IPS DF 4.7 (cell line): ENCODE results near the gene DENND1A.
"Not testable (repeated sequence)": the region's sequence is repeated elsewhere in the genome, so short reads cannot be mapped to it uniquely, and the experiment has no call there.

Source experiments
- DNase-seq: peaks from one replicate; pipeline ENCODE4 v3.0.0-alpha.2; 2013; ENCODE audit warnings: low spot score; ENCODE audit errors: extremely low read depth

Gene DENND1A

DNA sequence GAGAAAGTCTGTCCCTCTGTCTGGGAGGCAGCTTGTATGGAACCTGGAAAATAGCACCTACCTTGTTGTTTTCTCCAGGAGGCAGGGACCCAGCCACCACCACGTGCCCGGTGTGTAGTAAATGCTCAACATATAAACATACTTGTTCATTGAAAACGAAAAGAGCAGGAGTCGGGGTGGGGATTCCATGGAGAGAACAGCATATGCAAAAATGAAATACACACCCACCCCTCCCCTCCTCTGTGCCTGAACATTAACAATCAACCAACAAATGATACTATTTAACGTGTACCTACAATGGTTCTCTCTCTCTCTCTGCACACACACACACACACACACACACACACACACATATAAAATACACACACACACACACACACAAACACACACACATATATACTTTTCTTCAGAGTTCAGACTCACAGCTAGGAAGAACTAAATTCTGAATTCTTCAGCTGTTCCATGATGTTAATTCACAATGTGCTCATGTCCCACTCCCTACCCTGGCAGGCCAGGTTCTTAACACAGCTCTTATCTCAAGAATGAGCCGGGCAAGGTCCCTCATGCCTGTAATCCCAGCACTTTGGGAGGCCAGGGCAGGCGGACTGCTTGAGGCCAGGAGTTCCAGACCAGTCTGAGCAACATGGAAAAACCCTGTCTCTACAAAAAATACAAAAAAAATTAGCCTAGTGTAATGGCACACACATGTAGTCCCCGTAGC lies 16.3 kb upstream of the DENND1A start:
- no peak for DNase-seq

DNA sequence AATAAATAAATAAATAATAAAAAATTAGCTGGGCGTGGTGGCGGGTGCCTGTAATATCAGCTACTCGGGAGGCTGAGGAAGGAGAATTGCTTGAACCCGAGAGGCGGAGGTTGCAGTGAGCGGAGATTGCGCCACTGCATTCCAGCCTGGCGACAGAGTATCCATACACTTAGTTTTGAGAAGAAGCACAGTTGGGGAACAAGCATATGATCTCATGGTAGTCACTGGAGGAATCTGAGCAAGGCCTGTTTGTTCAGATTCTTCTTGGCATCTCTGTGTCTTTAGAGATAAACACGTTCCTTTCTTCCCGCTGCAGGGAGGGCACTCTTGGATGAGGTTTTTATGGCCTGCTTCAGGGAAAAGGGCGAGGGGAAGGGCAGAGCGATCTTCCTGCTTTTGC lies 15.6 kb upstream of the DENND1A start:
- no peak for DNase-seq

DNA sequence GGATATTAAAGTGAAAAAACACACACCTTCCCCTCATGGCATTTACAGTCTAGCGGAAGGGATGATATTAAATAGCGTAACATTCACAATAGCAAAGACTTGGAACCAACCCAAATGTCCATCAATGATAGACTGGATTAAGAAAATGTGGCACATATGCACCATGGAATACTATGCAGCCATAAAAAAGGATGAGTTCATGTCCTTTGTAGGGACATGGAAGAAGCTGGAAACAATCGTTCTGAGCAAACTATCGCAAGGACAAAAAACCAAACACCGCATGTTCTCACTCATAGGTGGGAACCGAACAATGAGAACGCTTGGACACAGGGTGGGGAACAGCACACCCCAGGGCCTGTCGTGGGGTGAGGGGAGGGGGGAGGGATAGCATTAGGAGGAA lies 14.5 kb upstream of the DENND1A start:
- DNase-seq: not testable (repeated sequence)

DNA sequence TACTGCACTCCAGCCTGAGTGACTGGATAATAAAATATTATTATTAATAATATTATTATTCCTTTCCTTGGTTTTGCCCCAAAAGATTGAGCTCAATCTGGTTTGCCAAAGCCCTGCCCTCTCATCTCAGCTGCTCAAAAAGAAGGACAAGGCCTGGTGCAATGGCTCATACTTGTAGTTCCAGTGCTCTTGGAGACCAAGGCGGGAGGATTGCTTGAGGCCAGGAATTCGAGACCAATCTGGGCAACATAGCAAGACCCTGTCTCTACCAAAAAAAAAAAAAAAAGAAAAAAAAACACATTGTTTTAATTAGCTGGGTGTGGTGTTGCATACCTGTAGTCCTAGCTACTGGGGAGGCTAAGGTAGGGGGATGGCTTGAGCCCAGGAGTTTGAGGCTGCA lies 13.7 kb upstream of the DENND1A start:
- no peak for DNase-seq

DNA sequence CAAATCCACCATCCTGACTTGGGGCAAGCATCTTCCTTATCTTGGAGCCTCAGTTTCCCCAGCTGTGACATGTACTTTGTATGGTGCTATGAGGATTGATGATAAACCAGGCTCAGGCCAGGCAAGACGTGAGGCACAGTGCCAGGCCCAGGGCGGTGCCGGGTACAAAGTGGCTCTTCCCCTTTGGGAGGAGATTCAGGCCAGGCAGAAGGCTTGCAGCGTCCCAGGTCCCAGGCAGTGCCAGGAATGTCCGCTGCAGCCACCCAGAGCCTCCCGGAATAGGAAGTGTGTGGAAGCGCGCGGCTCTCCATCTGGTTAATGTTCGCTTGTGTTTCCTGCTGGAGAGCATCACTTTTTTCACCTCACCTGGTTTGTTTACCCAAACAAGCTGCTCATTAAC lies 12.6 kb upstream of the DENND1A start:
- DNase-seq: no peak

DNA sequence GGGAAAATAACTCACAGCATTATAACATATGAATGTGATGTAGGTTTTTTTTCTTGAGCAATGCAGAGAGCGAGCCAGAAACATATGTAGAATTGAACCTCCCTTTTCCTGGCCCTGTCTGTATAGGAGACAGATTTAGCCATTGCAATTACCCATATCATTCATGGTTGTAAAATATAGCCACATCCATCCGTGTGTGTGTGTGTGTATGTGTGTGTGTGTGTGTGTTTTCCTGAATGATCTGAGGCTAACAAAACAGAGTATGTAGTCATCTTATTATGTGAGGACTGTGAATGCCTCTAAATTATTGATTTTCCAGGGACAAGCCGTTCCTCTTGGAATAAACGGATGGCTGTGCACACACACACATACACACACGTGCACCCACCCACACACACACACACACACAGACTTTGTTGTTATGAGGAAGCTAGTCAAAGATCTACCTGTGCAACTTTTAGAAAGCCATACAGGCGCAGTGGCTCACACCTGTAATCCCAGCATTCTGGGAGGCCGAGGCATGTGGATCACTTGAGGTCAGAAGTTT lies 11.7 kb upstream of the DENND1A start:
- no peak for DNase-seq

DNA sequence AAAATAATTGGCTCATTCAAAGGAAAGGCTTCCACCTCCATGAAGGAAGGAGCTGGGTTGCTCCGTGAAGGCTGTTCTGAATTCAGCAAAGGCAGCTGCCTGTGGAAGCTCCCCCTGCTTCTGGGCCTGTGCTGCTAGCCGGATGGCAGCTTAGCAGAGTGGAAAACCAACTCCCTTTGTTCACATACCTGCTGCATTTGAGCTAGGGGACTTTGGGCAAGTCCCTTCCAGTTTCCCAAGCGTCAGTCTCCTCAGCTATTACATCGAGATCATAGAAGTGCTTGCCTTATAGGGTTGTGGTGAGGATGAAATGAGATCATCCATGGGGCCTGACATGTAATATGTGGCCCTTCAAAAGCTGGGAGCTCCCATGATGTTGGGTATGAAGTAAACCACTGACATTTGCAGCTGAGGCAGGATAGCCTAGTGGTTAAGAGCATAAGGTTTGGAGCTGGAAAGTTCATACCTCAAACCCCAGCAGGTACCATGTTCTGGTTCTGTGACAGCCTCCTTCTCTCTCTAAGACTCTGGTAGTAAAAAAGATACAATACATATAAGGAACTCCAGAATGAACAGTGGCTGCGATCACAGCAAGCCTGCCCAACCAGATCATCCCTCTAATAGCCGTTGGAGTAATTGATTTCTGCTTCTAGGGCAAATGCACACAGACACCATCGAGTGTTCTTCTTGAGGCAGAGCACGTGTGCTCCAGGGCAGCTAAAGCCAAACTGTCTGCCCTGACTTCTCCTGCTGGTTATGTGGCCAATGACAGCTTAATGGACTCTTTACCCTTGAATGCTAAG lies 11.0 kb upstream of the DENND1A start:
- no peak for DNase-seq

DNA sequence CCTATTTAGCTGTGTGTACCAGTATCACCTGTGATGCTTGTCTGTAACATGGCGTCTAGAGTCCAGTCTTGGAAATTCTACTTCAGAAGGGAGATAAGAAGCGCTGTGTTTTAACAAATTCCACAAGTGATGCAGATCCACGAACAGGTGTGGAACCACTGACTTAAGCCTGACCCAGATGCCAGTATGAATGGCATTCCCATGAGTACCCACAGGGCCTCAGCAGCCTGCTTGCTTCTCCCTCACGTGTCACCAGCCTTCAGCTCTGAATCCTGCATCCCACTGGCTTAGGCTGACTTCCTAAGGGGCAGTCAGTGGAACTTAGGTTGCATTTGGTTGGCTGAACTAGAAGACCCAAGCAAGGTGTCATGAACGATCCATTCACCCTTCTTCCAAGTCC lies 8.5 kb upstream of the DENND1A start:
- DNase-seq: no peak

DNA sequence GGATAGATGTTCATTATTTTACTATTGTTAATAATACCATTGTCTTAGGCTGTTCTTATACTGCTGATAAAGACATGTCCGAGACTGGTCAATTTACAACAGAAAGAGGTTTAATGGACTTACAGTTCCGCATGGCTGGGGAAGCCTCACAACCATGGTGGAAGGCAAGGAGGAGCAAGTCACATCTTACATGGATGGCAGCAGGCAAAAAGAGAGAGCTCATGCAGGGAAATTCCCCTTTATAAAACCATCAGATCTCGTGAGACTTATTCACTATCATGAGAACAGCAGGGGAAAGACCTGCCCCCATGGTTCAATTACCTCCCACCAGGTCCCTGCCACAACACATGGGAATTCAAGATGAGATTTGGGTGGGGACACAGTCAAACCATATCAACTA lies 6.6 kb upstream of the DENND1A start:
- DNase-seq: not testable (repeated sequence)

DNA sequence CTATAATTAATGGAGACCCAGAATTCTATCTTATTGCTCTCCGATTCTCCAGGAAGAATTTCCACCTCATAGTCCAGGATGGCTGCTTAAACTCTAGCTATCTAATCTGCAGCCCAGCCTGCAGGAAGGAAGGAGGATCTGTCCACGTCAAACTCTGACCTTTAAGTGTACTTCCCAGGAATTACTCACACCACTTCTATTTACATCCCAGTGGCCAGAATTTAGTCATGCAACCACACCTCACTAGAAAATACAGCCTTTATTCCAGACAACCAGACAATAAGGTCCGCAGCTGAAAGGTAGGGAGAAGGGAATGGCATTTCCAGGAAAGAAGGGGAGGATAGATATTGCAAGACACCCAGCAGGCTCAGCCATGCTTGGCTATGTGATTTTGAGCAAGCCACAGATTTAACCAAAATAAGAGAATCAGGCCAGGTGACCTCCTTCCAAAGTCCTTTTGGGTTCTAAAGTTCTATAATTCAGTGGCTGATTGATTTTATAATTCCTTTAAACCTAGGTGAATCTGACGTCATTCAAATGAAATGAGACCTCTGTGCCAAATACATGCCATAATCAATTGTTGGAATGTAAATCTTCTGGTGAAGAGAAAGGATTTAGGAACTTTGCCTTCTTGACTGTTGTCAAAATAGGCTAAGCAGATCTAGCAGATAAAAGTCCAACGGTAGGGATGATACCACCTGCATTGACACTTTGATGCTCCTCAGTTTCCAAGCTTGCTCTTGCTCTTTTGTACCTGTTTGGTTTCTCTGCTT lies 3.7 kb upstream of the DENND1A start:
- DNase-seq: no peak

DNA sequence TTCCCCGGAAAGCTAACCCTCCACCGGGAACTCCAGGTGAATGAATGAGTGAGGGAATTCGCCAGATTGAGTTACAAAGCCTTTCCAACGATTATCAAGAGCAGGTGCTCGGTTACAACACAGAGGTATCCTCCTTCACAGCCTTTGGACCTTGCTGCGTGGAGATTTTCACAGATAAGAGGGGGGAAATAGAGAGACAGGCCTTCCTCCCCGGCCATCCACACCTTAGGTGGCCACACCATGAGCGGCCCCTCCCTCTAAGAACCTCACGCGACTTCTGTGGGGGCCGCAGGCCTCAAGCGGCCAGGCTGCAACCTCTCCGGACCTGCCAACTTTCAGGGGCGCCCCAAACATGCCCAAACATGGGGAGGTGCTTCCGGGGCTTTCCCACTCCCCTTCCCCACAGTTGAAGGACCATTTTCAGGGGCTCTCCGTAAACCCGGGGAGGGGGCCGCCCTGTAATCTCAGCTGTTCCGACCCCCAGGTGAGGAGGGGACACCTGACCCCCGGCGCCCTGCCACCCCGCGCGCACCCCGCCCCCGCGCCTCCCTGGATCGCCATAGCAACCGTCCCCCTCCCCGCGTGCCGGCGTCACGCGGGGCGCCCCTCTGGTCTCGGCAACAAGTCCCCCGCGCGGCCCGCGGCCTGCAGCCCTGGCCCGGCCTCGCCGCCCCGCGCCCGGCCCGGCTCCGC lies 603 bp downstream of the DENND1A start:
- no peak for DNase-seq

DNA sequence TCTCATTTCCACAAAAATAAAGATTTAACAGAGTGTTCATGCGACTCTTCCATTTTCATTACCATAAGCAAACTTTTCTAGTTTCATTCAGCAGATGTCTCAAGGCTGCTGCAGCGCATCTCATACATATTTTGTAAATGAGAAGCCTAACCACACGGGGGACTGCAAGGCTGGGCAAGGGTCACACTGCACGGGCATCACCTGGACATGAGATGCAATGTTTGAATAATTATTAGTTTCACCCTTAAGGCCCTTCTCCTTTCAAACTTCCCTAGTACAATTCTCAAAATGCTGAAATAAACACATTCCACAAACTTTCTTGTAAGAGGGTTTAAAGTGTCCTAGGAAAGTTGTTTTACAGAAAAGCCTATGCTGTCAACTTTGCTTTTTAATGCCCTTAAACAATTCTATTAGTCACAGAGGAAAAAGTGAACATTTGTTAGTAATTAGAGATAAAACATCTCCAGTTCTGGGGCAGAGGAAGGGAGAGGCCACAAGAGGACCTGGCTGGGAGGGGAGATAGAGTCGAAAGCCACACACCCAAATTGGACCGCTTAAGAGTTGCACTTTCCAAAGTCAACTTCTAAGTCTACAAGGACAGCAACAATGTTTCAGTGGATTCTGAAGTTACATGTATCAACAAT lies 1.3 kb downstream of the DENND1A start:
- DNase-seq: no peak

DNA sequence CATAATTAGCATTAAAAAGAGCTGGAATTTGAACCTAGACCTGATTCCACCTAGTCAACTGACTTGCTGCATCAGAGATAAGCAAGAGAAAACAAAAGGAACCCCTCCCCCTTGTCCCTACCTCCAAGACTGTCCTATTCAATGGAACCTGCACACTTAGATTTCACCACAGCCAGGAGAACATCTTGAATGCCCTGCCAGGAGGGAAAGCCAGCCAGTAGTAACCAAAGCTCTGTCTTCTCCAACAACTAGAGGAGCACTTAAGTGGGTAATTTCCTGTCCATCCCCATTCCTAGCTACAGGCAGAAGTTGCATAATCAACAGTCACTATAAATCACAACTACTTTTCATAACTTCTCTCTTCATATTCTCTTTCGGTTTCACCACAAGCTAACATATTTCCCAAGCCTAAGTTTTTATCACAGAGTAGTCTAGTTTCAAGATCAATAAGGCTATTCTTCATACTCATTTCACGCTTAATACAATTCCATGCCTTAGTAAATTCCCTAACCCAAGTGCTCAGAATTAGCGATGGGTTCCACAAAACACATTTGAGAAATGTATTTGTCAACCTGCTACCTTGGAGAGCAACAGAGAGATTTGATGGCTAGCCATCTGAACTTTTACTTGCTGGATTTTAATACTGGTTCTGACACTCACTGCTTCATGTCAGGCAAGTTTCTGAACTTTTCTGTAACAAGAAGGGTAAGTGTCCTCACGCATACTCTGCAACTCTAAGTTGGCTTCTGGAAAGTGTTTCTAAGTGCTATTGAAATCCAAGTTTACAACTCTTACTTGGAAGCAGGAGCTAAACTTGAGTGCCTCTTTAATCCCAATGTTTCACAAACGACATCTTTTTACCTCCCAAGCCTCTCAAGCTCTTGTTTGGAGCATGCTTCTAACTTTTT lies 2.0 kb downstream of the DENND1A start:
- DNase-seq: no peak

DNA sequence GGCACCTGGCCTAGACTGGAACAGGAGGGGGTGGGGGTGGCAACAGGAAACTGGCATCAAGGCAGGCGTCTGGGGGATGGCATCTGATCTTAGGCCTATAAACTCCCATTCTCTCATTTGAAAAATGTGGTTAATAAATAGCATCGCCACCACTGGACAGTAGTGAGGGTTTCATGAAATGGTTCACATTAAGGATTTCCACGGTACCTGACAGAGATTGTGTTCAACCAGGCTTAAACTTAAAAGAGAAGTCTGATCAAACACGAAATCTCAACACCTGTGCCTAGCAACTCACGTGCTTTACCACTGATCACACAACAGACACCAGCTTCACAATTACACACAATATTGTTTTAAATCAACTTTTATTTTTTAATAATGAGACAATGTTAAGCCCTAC lies 3.0 kb downstream of the DENND1A start:
- no peak for DNase-seq

DNA sequence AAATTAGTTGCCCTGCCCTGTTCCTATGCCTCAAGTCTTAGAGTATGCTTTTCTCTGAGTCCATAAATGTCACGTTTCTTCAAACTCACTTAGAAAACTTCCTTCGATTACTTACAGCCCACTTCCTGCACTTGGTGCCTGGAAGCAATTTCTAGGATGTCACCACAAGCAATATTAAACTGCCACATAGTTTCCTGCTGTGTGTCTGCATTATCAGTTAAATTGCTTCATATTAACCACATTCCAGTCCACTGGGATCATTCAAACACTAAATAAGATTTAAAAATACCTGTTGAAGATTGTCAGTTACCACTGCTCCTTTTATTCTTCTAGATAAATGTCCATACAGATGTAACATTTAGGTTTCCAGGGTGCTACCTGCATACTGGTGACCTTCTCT lies 4.1 kb downstream of the DENND1A start:
- DNase-seq: no peak

DNA sequence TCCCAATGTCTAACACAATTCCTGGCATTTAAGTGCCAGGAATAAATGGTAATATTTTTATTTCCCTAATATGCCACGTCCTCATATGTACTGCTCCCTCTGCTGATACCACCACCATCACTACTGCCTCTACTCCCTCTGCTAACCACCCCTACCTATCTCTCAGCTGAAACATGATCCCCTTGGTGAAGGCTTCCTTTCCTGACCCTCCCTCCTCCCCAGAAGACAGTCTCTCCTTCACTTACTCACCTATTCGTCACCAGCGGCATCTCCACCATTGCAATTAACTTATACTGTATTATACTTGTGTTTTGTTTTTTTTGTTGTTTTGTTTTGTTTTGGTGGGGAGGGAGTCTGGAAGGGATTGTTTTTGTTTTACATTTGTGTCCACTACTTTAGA lies 4.8 kb downstream of the DENND1A start:
- DNase-seq: no peak

DNA sequence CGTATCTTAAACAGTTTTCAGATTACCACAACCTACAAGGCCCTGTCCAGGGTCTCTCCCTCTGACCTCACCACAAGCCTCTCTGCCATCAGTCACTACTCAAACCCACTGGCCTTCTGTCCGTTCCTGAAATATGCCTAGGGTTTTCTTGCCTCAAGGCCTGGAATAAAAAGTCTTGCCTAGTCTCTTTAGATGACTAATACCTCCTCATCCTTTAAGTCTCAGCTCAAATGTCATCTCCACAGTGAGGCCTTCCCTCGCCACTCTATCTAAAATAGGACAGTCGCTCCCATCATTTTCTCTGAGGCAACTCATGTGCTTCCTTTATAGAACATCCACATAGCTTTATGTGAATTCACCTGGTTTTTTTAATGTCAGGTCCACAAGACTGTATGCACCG lies 5.2 kb downstream of the DENND1A start:
- DNase-seq: no peak

DNA sequence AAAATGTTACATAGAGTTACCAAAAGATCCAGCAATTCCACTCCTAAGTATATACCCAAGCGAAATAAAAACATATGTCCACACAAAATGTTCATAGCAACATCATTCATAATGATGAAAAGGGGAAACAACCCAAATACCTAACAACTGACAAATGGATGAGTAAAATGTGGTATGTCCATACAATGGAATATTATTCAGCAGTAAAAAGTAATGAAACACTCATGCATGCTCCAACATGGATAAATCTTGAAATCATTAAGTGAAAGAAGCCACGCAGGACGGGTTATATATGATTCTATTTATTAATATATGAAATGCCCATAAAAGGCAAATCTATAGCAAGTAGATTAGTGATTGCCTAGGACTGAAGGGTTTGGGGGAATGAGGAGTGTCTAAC lies 6.0 kb downstream of the DENND1A start:
- DNase-seq: no peak

DNA sequence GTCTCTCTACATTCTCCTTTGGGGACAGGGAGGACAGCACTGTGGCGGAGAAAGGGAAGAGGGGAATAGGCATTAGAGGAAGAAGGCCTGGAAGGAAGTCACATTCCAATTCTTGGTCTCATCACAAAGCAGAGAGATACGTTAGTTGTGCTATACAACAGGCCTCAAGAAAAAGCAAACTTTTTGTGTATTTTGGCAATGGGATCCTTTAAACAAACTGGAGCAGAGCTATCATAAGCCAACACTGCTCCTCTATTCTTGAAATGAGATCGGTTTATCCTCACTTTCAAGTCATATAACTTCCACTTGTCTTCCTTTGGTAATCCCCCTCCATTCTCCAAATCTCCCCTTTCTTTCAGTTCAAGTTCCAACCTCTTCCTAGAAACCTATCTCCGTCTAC lies 6.5 kb downstream of the DENND1A start:
- no peak for DNase-seq

DNA sequence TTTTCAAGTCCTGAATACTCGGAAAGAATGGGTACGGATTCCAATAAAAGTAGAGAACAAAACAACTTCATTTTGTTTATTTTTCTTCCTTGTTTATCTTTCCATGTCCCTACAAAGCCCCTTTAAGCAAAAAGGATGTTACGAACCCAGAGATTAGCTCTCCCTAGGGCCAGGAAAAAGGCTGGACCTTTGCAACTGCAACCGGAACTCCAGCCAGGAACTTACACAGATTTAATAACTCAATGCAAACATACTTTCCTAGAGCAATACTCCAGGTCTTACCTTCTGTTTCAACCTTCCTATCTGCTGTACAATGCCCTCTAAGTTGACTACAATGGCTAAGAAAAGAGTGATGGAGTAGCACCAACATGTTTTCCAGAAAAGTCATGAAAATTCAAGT lies 7.0 kb downstream of the DENND1A start:
- DNase-seq: no peak
